ENCODE results near the gene ST3GAL3. TPM values are rescaled to one million over a fixed set of nuclear protein-coding genes. Genes with fewer than 3 reads are reported as not detected.

Gene ST3GAL3
- total and polyA plus RNA-seq, 11 donors: 14.4 to 31.7 (median 26.3) TPM

DNA sequence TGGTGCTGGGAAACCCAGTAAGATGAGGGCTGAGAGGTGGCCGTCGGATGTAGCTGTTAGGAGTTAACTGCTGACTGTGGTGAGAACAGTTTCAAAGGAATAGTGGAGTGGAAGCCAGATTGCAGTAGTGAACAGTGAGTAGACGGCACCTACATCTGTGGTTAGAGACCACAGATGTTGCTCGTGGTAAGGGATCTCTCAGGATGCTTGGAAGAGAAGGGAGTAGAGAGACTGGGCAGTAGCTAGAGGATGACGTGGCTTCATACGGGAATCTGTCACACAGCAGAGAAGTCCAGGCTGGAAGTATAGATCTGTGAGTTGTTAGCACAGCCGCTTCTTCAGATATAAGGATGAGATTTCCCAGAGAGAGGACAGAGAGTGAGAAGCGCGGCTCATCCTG lies 218.5 kb downstream of the ST3GAL3 start:
- intact Hi-C loops (cut with DNase I): no loop called here
- Histone ChIP-seq H3K4me3 (no peak overlapping the region), H3K4me1 (no peaks in the 10 kb centered on the region), H3K27me3 (no peaks in the 10 kb centered on the region), H3K27ac (no peak overlapping the region), H3K36me3 (peaks cover 0 to 32% (median 7%) of the 10 kb centered on the region in 9 donors), H3K9me3 (no peaks in the 10 kb centered on the region)
- no peak for TF ChIP-seq CTCF (IDR thresholded peaks at IDR 0.05)
- TF ChIP-seq POLR2A (IDR thresholded peaks at IDR 0.05): no peak
- DNase-seq (no peak), ATAC-seq (no peak)
- WGBS, 4 donors: 93 to 96% (median 94%) methylated on average over 9 of the region's 9 CpGs

DNA sequence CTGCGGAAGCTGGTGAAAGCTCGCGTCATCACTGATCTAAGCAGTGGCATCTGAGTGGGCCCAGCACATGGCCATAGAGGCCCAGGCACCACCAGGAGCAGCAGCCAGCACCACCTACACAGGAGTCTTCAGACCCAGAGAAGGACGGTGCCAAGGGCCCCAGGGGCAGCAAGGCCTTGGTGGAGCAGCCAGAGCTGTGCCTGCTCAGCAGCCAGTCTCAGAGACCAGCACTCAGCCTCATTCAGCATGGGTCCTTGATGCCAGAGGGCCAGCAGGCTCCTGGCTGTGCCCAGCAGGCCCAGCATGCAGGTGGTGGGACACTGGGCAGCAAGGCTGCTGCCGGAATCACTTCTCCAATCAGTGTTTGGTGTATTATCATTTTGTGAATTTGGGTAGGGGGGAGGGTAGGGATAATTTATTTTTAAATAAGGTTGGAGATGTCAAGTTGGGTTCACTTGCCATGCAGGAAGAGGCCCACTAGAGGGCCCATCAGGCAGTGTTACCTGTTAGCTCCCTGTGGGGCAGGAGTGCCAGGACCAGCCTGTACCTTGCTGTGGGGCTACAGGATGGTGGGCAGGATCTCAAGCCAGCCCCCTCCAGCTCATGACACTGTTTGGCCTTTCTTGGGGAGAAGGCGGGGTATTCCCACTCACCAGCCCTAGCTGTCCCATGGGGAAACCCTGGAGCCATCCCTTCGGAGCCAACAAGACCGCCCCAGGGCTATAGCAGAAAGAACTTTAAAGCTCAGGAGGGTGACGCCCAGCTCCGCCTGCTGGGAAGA lies 223.0 kb downstream of the ST3GAL3 start:
- intact Hi-C loops (cut with DNase I): loop anchor here in 4 of 10 donors (5.0 to 10.0 kb wide), 3 partner anchors 93 to 406 kb away; no protein-coding TSS in a partner anchor
- WGBS, 4 donors: 92 to 96% (median 94%) methylated on average over 7 to 10 of the region's 10 CpGs
- no peak for ATAC-seq

DNA sequence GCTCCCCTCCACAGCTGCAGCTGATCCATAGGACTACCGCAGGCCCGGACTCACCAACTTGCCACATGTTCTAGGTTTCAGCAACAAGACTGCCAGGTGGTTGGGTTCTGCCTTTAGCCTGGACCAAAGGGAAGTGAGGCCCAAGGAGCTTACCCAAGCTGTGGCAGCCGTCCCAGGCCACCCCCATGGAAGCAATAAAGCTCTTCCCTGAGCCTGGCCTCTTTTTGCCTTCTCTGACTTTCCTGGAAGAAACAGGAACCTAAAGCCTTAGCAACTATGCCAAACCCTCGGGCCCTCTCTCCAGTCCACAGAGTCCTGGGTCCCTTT lies 223.6 kb downstream of the ST3GAL3 start:
- intact Hi-C loops (cut with DNase I): loop anchor here in 4 of 10 donors (5.0 to 10.0 kb wide), 3 partner anchors 94 to 406 kb away; no protein-coding TSS in a partner anchor
- H3K27me3 ChIP-seq: peaks cover 2 to 23% (median 9%) of the 10 kb centered on the region in 9 donors
- no peak overlapping the region for H3K4me3 ChIP-seq
- DNase-seq (peak in 1 of 5 donors; percentile 7), ATAC-seq (no peak)
- H3K4me1 ChIP-seq: peaks cover 2 to 20% (median 15%) of the 10 kb centered on the region in 12 donors
- peaks cover 0 to 17% (median under 1%) of the 10 kb centered on the region in 9 donors for H3K36me3 ChIP-seq
- no peak overlapping the region for H3K27ac ChIP-seq
- no peaks in the 10 kb centered on the region for H3K9me3 ChIP-seq
- TF ChIP-seq CTCF (IDR thresholded peaks at IDR 0.05): no peak
- no peak for TF ChIP-seq POLR2A (IDR thresholded peaks at IDR 0.05)
- WGBS, 4 donors: 79 to 90% (median 84%) methylated on average over 3 to 4 of the region's 4 CpGs

More for the DNA sequence above, 223.0 kb downstream of the ST3GAL3 start:
- no peak overlapping the region for H3K4me3 ChIP-seq
- H3K9me3 ChIP-seq: no peaks in the 10 kb centered on the region
- peak in 1 of 5 donors; percentile 23 for DNase-seq
- peaks cover 0 to 20% (median 9%) of the 10 kb centered on the region in 9 donors for H3K27me3 ChIP-seq
- TF ChIP-seq POLR2A (IDR thresholded peaks at IDR 0.05) (no peak), CTCF (IDR thresholded peaks at IDR 0.05) (peak in 11 of 12 donors; percentile 9 to 45 (median 25))
- no peak overlapping the region for H3K27ac ChIP-seq
- peaks cover 0 to 17% (median 12%) of the 10 kb centered on the region in 12 donors for H3K4me1 ChIP-seq
- peaks cover 0 to 22% (median 6%) of the 10 kb centered on the region in 9 donors for H3K36me3 ChIP-seq
